Measurements from ENCODE around the gene ANXA8. TPM values are rescaled to one million over a fixed set of nuclear protein-coding genes. Genes with fewer than 3 reads are reported as not detected.

ANXA8 gene
- polyA plus RNA-seq, 1 donor from 2014 or later: not detected

DNA sequence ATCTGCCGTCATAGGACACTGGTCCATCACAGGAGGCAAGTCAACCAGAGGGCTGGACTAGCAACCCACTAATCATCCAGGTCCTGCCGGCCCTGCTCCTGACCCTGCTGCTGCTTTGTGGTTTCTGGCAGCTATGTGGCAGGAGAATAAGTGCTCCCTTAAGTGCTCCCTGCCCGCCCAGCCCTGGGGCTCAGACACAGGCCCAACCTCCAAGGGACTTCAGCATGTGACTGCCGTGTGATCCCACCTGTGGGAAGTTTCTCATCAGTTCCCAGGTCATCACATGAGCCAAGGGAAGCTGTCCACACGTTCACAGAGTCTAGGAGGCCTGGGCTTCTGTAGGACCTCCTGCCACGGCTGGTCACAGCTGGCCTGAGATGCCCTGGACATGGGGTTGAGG, 65.6 kb downstream of the ANXA8 start:
- Histone ChIP-seq H3K36me3 (ENCODE audit: insufficient read depth, low read length) (no peaks in the 10 kb centered on the region), H3K27me3 (ENCODE audit: insufficient read depth, low read depth, low read length) (no peaks in the 10 kb centered on the region), H2AFZ (ENCODE audit: low read depth, low read length) (no peak overlapping the region), H3F3A (ENCODE audit: insufficient read depth, low read length, poor library complexity, severe bottlenecking) (no peaks in the 10 kb centered on the region), H3K4me3 (ENCODE audit: low read length) (no peak overlapping the region), H3K27ac (ENCODE audit: low read length) (no peak overlapping the region), H3K79me2 (replicated peaks; ENCODE audit: insufficient read depth, low read length) (no peaks in the 10 kb centered on the region), H3K9me2 (ENCODE audit: insufficient read depth, low read length) (no peaks in the 10 kb centered on the region), H3K9me3 (ENCODE audit: low read length) (no peaks in the 10 kb centered on the region), H3K4me2 (ENCODE audit: low read length) (no peak overlapping the region), H3K9ac (ENCODE audit: low read length) (no peak overlapping the region), H4K20me1 (ENCODE audit: insufficient read depth) (no peaks in the 10 kb centered on the region)
- TF ChIP-seq SMC3 (conservative IDR thresholded peaks at IDR 0.05; ENCODE audit: poor library complexity) (no peak), MXI1 (conservative IDR thresholded peaks at IDR 0.05; ENCODE audit: poor library complexity, severe bottlenecking) (no peak), RAD21 (conservative IDR thresholded peaks at IDR 0.05) (no peak), EZH2 (IDR thresholded peaks at IDR 0.05; ENCODE audit: borderline replicate concordance, insufficient read depth, low read length, poor library complexity, severe bottlenecking) (no peak), POLR2AphosphoS5 (IDR thresholded peaks at IDR 0.05) (no peak), EP300 (conservative IDR thresholded peaks at IDR 0.05; ENCODE audit: poor library complexity, severe bottlenecking) (no peak), TAF1 (IDR thresholded peaks at IDR 0.05; ENCODE audit: low read depth) (no peak)
- TF ChIP-seq, protein P1, sequence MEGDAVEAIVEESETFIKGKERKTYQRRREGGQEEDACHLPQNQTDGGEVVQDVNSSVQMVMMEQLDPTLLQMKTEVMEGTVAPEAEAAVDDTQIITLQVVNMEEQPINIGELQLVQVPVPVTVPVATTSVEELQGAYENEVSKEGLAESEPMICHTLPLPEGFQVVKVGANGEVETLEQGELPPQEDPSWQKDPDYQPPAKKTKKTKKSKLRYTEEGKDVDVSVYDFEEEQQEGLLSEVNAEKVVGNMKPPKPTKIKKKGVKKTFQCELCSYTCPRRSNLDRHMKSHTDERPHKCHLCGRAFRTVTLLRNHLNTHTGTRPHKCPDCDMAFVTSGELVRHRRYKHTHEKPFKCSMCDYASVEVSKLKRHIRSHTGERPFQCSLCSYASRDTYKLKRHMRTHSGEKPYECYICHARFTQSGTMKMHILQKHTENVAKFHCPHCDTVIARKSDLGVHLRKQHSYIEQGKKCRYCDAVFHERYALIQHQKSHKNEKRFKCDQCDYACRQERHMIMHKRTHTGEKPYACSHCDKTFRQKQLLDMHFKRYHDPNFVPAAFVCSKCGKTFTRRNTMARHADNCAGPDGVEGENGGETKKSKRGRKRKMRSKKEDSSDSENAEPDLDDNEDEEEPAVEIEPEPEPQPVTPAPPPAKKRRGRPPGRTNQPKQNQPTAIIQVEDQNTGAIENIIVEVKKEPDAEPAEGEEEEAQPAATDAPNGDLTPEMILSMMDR (IDR thresholded peaks at IDR 0.05; ENCODE audit: poor library complexity, severe bottlenecking): no peak
- TF ChIP-seq, protein P2, sequence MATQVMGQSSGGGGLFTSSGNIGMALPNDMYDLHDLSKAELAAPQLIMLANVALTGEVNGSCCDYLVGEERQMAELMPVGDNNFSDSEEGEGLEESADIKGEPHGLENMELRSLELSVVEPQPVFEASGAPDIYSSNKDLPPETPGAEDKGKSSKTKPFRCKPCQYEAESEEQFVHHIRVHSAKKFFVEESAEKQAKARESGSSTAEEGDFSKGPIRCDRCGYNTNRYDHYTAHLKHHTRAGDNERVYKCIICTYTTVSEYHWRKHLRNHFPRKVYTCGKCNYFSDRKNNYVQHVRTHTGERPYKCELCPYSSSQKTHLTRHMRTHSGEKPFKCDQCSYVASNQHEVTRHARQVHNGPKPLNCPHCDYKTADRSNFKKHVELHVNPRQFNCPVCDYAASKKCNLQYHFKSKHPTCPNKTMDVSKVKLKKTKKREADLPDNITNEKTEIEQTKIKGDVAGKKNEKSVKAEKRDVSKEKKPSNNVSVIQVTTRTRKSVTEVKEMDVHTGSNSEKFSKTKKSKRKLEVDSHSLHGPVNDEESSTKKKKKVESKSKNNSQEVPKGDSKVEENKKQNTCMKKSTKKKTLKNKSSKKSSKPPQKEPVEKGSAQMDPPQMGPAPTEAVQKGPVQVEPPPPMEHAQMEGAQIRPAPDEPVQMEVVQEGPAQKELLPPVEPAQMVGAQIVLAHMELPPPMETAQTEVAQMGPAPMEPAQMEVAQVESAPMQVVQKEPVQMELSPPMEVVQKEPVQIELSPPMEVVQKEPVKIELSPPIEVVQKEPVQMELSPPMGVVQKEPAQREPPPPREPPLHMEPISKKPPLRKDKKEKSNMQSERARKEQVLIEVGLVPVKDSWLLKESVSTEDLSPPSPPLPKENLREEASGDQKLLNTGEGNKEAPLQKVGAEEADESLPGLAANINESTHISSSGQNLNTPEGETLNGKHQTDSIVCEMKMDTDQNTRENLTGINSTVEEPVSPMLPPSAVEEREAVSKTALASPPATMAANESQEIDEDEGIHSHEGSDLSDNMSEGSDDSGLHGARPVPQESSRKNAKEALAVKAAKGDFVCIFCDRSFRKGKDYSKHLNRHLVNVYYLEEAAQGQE (IDR thresholded peaks at IDR 0.05; ENCODE audit: borderline replicate concordance): no peak

Small RNAs within 50 kb of the gene (small RNA-seq; reads per million reads assigned to genes)
- gene AL591684.3: 0 reads per million in 3 experiments
- gene RNA5SP312: 0 reads per million in 3 experiments

Other genes starting within 250 kb of the ANXA8 start
- 0.44 and 0.66 TPM in 2 replicates for gene GDF10, start 183.9 kb downstream of the ANXA8 start, polyA plus RNA-seq
- gene GDF2, start 161.7 kb downstream of the ANXA8 start, polyA plus RNA-seq: not detected in 2 replicates
- gene RBP3, start 135.8 kb downstream of the ANXA8 start, polyA plus RNA-seq: not detected in 2 replicates
- gene ZNF488, start 99.8 kb downstream of the ANXA8 start, polyA plus RNA-seq: 0.85 and 1.2 TPM in 2 replicates
- not detected in 2 replicates for gene FAM25G, start 7.6 kb upstream of the ANXA8 start, polyA plus RNA-seq
- 12.0 and 14.5 TPM in 2 replicates for gene AGAP9, start 39.5 kb upstream of the ANXA8 start, polyA plus RNA-seq

Data from neural cell (in vitro differentiated cells).